ENCODE results near the gene CBFA2T3. TPM values are rescaled to one million over a fixed set of nuclear protein-coding genes. Genes with fewer than 3 reads are reported as not detected.
A peak's percentile ranks its signal among the peaks of the same experiment; 100 is the strongest.
"Not testable (repeated sequence)": the region's sequence is repeated elsewhere in the genome, so short reads cannot be mapped to it uniquely, and the experiment has no call there.

CBFA2T3 gene
- total RNA-seq, 1 donor from 2014 or later: 1.4 TPM

- no peak for DNase-seq (ENCODE audit: low spot score)
Observed at GRCh38 chr16:88910284-88911135, 66.5 kb downstream of the CBFA2T3 start.

GRCh38 chr16:88909431-88910210 lies 67.4 kb downstream of the CBFA2T3 start:
- DNase-seq (ENCODE audit: low spot score): no peak

- no peak for DNase-seq (ENCODE audit: low spot score)
Observed at GRCh38 chr16:88908307-88908706, 68.7 kb downstream of the CBFA2T3 start.

DNA sequence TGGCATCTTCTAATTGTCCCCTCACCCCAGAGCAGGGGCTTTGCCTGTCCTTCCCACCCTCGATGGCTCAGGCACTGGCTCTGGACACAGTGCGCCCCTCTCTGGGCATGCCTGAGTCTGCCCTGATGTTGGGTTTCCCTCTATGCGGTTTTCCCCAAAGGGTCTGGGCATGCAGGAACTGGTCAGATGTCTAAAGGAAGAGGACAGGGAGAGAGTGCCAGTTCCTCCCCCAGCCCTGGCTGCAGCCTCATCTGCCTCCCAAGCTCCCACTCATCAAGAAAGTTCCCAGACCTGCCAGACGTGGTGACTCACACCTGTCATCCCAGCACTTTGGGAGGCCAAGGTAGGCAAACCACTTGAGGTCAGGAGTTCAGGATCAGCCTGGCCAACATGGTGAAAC lies 69.2 kb downstream of the CBFA2T3 start:
- peak; percentile 8 for DNase-seq (ENCODE audit: low spot score)

DNA sequence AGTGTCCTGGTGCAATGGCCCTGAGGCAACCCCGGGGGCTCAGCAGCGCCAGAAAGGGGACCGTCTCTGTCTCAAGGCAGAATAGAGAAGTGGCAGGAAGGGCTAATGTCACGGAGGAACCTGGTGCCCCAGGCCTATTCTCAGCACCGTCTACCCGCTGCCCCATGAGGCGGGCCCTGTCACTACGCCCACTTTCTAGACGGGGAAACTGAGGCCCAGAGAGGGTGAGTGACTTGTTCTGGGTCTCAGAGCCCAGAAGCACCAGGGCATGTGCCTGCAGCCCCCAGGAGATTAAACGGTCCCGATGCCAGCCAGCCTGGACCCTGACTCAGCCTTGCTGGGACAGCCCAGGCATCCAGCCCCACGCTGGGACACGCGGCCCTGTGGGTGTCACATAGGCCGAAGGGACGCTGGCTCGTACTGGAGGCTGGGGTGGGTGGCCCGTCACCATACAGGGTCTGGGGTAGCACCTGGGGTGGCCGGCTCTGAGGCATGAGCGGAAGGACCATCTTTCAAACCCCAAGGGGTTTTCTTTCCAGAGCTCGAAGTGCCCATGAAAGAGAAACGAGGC lies 70.4 kb downstream of the CBFA2T3 start:
- DNase-seq (ENCODE audit: low spot score): no peak

- DNase-seq (ENCODE audit: low spot score): no peak
Observed at GRCh38 chr16:88906020-88906419, 71.0 kb downstream of the CBFA2T3 start.

DNA sequence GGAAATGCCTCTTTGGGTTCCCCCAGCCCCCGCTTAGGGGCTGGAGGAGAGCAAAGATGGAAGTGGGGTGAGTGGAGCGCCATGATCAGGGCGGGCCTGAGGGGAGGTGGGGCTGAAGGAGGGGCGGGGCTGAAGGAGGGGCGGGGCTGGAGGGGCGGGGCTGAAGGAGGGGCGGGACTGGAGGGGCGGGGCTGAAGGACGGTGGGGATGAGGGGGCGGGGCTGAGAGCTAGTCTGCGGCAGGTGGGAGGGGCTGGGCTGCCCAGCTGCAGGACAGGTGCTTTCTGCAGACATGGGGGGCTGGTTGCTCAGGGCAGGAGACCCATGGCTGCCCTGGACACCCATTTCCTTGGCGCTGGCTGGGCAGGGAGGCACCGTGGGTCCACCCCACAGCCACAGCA lies 71.4 kb downstream of the CBFA2T3 start:
- no peak for DNase-seq (ENCODE audit: low spot score)

DNA sequence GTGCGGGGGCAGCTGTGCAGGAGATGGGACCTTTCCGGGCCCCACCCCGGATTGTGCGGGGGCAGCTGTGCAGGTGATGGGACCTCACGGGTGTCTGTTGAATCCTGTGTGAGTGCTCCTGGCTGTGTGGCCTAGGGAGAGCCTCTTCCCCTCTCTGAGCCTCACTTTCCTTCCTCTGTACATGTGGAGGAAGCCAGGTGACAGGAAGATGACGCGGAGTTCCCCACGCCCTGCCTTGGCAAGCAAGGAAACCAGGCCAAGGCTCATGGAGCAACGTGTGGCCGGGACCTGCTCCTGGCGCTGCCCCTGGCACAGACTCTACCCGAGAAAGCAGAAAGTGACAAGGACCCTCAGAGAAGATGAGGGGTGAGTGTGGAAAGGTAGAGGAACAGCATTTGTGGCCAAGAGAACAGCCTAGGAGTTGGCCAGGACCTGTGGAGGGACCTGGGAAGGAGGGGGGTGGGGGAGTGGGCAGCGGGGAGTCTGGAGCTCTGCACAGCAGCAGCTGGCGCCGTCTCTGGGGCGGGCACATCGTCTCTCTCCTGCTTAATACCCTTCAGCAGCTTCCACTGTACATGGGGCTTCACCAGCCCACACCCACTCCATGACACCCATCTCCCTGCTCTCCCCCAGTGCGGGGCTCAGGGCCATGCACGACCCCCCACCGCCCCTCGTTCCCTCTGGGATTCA lies 72.2 kb downstream of the CBFA2T3 start:
- no peak for DNase-seq (ENCODE audit: low spot score)

- DNase-seq (ENCODE audit: low spot score): no peak
Observed at GRCh38 chr16:88903267-88903666, 73.7 kb downstream of the CBFA2T3 start.

- no peak for DNase-seq (ENCODE audit: low spot score)
Observed at GRCh38 chr16:88902744-88903143, 74.3 kb downstream of the CBFA2T3 start.

GRCh38 chr16:88901718-88902337 lies 75.2 kb downstream of the CBFA2T3 start:
- no peak for DNase-seq (ENCODE audit: low spot score)

DNA sequence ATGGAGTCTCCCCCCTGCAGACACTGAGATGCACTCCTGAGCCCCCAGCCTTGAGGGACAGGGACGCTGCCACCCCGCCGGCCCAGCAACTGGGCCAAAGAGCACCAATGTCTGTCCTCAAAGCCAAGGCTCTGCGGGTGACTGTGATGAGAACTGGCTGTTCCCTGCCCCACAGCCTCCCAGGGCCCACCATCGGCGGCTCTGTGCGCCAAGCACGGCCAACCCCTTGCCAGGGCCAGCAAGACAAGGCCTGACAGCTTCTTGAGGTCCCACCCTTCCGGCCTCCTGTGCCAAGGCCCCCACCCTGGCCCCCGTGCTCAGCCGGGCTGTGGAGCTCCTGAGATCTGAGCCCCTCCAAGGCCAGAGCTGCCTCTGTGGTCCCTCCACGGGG lies 76.3 kb downstream of the CBFA2T3 start:
- no peak for DNase-seq (ENCODE audit: low spot score)

DNA sequence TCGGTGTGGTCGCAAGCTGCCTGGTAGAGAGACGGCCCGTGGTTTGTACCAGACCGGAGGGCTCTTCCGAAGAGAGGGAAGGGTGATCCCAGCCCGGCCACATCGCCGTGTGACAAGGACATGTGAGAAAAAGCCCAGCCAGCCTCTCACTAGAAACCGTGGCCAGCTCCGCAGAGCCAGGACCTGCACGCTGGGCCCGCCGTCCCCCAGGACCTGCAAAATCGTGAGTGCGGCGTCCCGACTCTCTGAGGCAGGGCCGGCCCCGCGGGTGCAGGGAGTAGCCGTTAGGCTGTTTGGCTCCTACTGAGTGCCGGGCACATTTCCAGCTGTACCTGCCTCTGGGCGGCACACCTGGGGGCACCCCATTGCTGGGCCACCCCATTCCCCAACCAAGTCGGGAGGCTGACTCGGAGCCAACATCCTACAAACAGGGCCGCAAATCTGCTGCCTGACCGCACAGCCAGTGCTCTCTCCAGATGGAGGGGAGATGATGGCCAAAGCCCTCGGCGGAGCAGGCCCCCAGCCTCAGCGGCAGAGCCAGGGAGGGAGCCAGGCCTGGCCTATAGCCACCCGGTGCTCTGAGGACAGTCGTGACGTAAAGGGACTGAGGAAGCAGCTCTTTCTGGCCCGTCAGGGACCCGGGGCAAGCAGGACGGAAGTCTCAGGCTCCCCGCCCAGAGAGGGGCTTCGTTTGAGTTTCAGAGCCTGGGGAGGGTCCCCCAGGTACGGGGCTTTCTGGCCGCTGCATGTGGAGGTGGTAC lies 76.9 kb downstream of the CBFA2T3 start:
- DNase-seq (ENCODE audit: low spot score): no peak

- DNase-seq (ENCODE audit: low spot score): no peak
Observed at GRCh38 chr16:88897696-88898425, 79.1 kb downstream of the CBFA2T3 start.

- no peak for DNase-seq (ENCODE audit: low spot score)
Observed at GRCh38 chr16:88896238-88897070, 80.6 kb downstream of the CBFA2T3 start.

GRCh38 chr16:88895335-88895734 lies 81.7 kb downstream of the CBFA2T3 start:
- no peak for DNase-seq (ENCODE audit: low spot score)

DNA sequence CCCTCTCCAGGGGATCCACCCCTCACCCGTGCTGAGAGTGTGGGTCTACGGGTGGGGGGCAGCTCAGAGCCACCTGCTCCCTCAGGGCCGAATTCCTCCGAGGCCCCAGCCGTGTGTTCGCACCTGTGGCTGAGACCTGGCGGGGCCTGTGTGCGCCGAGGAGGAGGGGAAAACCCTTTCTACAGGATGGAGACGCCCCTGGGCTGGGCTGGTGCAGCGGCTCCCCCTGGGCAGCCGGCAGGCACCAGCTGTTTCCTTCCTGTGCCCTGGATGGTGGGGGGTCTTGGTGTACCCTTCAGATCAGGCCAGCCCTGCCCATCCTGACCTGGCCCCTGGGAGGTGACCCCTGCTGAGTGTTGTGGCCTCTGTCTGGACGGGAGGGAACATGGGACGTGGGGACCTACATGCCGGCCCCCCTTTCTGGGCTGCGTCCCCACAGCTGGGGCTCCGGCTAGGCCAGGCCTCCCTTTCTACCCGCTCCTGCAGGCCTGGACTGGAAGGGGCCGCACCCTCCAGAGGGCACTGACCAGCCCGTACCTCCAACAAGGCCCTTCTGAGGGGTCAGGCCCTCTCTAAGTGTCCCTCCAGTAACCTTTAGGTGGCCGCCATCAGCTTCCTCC lies 82.2 kb downstream of the CBFA2T3 start:
- DNase-seq (ENCODE audit: low spot score): no peak

- DNase-seq (ENCODE audit: low spot score): not testable (repeated sequence)
Observed at GRCh38 chr16:88894266-88894665, 82.7 kb downstream of the CBFA2T3 start.

Data from umbilical cord (tissue), 2 donors.